ENCODE measurements around the gene CELF4.

CELF4 gene

DNA sequence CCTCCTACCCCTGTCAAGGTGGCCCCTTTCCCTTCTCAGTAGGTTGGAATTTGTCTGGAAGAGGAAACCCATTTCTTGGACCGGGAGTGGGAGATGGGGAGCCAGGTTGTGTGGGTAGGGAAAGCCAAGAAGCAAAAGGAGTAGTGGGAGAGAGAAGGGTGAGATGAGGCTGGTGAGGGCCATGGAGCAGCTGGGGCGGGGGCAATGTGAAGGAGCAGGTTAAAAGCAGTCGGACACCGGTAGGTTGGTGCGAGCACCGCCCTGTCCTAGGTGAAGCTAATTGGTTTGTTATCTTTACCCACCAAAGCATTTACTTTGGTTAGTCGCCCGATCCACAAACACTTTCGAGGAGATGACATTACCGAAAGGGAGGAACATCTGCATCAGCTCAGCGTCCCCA, 306.8 kb downstream of the CELF4 start:
- TF ChIP-seq CTCF (IDR thresholded peaks at IDR 0.05; ENCODE audit: insufficient read depth, low read length) (no peak), POLR2AphosphoS5 (IDR thresholded peaks at IDR 0.05; ENCODE audit: low read depth) (no peak), GABPA (IDR thresholded peaks at IDR 0.05; ENCODE audit: low read depth) (no peak), SPI1 (IDR thresholded peaks at IDR 0.05; ENCODE audit: borderline replicate concordance, low read depth) (no peak)
- TF ChIP-seq, protein P1, sequence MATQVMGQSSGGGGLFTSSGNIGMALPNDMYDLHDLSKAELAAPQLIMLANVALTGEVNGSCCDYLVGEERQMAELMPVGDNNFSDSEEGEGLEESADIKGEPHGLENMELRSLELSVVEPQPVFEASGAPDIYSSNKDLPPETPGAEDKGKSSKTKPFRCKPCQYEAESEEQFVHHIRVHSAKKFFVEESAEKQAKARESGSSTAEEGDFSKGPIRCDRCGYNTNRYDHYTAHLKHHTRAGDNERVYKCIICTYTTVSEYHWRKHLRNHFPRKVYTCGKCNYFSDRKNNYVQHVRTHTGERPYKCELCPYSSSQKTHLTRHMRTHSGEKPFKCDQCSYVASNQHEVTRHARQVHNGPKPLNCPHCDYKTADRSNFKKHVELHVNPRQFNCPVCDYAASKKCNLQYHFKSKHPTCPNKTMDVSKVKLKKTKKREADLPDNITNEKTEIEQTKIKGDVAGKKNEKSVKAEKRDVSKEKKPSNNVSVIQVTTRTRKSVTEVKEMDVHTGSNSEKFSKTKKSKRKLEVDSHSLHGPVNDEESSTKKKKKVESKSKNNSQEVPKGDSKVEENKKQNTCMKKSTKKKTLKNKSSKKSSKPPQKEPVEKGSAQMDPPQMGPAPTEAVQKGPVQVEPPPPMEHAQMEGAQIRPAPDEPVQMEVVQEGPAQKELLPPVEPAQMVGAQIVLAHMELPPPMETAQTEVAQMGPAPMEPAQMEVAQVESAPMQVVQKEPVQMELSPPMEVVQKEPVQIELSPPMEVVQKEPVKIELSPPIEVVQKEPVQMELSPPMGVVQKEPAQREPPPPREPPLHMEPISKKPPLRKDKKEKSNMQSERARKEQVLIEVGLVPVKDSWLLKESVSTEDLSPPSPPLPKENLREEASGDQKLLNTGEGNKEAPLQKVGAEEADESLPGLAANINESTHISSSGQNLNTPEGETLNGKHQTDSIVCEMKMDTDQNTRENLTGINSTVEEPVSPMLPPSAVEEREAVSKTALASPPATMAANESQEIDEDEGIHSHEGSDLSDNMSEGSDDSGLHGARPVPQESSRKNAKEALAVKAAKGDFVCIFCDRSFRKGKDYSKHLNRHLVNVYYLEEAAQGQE (IDR thresholded peaks at IDR 0.05; ENCODE audit: insufficient replicate concordance, low read depth), result no peak
- DNase-seq (ENCODE audit: low read depth in 1 of 2, low spot score in 1 of 2), result no peak
- no peak overlapping the region for H3K27ac ChIP-seq (replicated peaks)
- H3K4me3 ChIP-seq (replicated peaks; ENCODE audit: insufficient read depth, low read length), result no peak overlapping the region
- peaks cover 41% of the 10 kb centered on the region for H3K27me3 ChIP-seq (ENCODE audit: insufficient read depth, poor library complexity, severe bottlenecking)

DNA sequence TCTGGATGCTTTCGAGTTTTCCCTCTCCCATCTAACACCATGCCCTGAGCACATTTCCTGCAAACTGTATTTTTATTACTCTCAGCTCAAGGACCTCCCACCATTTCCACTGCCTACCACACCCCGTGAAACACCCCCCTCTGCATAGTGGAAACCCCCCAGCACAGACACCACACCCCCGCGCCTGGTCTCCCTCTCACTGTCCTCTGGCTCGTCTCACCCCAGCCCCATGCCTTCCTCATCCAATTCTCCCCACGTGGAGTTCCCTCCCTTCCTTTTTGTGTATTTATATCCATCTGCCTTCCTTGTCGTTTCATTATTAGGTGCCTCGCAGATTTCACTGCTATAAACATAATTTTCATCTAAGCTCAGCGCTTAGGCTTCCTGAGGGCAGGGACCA, 307.5 kb downstream of the CELF4 start:
- Histone ChIP-seq H3K27me3 (ENCODE audit: insufficient read depth, poor library complexity, severe bottlenecking) (peaks cover 47% of the 10 kb centered on the region), H3K4me3 (replicated peaks; ENCODE audit: insufficient read depth, low read length) (no peak overlapping the region), H3K27ac (replicated peaks) (no peak overlapping the region)
- no peak for DNase-seq (ENCODE audit: low read depth in 1 of 2, low spot score in 1 of 2)
- TF ChIP-seq SPI1 (IDR thresholded peaks at IDR 0.05; ENCODE audit: borderline replicate concordance, low read depth) (no peak), POLR2AphosphoS5 (IDR thresholded peaks at IDR 0.05; ENCODE audit: low read depth) (no peak), GABPA (IDR thresholded peaks at IDR 0.05; ENCODE audit: low read depth) (no peak), CTCF (IDR thresholded peaks at IDR 0.05; ENCODE audit: insufficient read depth, low read length) (no peak)
- TF ChIP-seq, protein P1 (IDR thresholded peaks at IDR 0.05; ENCODE audit: insufficient replicate concordance, low read depth), result no peak

- H3K27ac ChIP-seq (replicated peaks), result no peak overlapping the region
- TF ChIP-seq CTCF (IDR thresholded peaks at IDR 0.05; ENCODE audit: insufficient read depth, low read length), result no peak
- no peak for DNase-seq (ENCODE audit: low read depth in 1 of 2, low spot score in 1 of 2)
- peaks cover 71% of the 10 kb centered on the region for H3K27me3 ChIP-seq (ENCODE audit: insufficient read depth, poor library complexity, severe bottlenecking)
- H3K4me3 ChIP-seq (replicated peaks; ENCODE audit: insufficient read depth, low read length), result no peak overlapping the region
Measured at GRCh38 chr18:37254973-37255372, 310.6 kb downstream of the CELF4 start.

- no peak for TF ChIP-seq POLR2AphosphoS5 (IDR thresholded peaks at IDR 0.05; ENCODE audit: low read depth)
- TF ChIP-seq CTCF (IDR thresholded peaks at IDR 0.05; ENCODE audit: insufficient read depth, low read length), result no peak
- TF ChIP-seq GABPA (IDR thresholded peaks at IDR 0.05; ENCODE audit: low read depth), result no peak
- TF ChIP-seq SPI1 (IDR thresholded peaks at IDR 0.05; ENCODE audit: borderline replicate concordance, low read depth), result no peak
- H3K4me3 ChIP-seq (replicated peaks; ENCODE audit: insufficient read depth, low read length), result no peak overlapping the region
- no peak for DNase-seq (ENCODE audit: low read depth in 1 of 2, low spot score in 1 of 2)
- no peak overlapping the region for H3K27ac ChIP-seq (replicated peaks)
- H3K27me3 ChIP-seq (ENCODE audit: insufficient read depth, poor library complexity, severe bottlenecking), result peaks cover 69% of the 10 kb centered on the region
Measured at GRCh38 chr18:37254236-37254754, 311.3 kb downstream of the CELF4 start.
